Choroid plexus epithelial cell (primary cell): ENCODE data around the gene PRIMPOL.

Experiments used
- DNase-seq: peaks from one replicate; pipeline ENCODE4 v3.0.0-alpha.2; 2010; ENCODE audit warnings: low read depth
- H3K4me3 ChIP-seq: 2 replicates; pipeline ENCODE4 v1.5.1; 2011; ENCODE audit warnings: low read depth, mild to moderate bottlenecking, control low read depth, low read length, moderate library complexity
- TF ChIP-seq, protein P1 (sequence below): conservative IDR thresholded peaks from 2 replicates; pipeline ENCODE4 v1.5.1; 2011; ENCODE audit warnings: low read depth, mild to moderate bottlenecking, control low read depth, inconsistent platforms, low read length, moderate library complexity

The PRIMPOL gene

GRCh38 chr4:184721254-184721653, 71.7 kb downstream of the PRIMPOL start:
- H3K4me3 ChIP-seq = no peak overlapping the region
- DNase-seq = no peak
- TF ChIP-seq, protein P1, sequence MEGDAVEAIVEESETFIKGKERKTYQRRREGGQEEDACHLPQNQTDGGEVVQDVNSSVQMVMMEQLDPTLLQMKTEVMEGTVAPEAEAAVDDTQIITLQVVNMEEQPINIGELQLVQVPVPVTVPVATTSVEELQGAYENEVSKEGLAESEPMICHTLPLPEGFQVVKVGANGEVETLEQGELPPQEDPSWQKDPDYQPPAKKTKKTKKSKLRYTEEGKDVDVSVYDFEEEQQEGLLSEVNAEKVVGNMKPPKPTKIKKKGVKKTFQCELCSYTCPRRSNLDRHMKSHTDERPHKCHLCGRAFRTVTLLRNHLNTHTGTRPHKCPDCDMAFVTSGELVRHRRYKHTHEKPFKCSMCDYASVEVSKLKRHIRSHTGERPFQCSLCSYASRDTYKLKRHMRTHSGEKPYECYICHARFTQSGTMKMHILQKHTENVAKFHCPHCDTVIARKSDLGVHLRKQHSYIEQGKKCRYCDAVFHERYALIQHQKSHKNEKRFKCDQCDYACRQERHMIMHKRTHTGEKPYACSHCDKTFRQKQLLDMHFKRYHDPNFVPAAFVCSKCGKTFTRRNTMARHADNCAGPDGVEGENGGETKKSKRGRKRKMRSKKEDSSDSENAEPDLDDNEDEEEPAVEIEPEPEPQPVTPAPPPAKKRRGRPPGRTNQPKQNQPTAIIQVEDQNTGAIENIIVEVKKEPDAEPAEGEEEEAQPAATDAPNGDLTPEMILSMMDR = no peak

GRCh38 chr4:184722798-184723197, 73.3 kb downstream of the PRIMPOL start:
- no peak overlapping the region for H3K4me3 ChIP-seq
- no peak for DNase-seq
- TF ChIP-seq, protein P1 = peak; percentile 13

GRCh38 chr4:184727430-184727829, 77.9 kb downstream of the PRIMPOL start:
- DNase-seq = no peak
- TF ChIP-seq, protein P1 = no peak
- no peak overlapping the region for H3K4me3 ChIP-seq

GRCh38 chr4:184728858-184729257, 79.3 kb downstream of the PRIMPOL start:
- H3K4me3 ChIP-seq = no peak overlapping the region
- peak; percentile 54 for DNase-seq
- TF ChIP-seq, protein P1 = no peak

DNA sequence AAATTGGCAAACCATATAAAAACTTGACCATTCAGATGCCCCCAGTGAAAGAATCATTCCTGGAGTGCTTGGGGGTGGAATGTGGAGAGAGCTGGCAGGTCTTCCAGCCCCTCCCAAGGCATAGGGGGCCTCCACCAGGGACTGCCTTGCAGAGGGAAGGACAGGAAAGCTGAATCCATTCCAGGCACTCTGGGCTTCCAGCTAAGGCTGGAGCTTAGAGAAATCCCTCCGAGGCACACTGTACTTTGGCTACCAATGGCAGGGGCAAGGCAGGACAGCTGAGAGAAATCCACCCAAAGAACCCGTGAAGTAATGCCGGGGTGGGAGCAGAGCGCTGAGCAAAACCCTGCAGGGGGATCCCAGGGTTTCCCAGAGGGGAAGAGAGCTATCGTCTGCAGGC, 80.4 kb downstream of the PRIMPOL start:
- no peak for DNase-seq
- no peak overlapping the region for H3K4me3 ChIP-seq
- TF ChIP-seq, protein P1 = no peak

DNA sequence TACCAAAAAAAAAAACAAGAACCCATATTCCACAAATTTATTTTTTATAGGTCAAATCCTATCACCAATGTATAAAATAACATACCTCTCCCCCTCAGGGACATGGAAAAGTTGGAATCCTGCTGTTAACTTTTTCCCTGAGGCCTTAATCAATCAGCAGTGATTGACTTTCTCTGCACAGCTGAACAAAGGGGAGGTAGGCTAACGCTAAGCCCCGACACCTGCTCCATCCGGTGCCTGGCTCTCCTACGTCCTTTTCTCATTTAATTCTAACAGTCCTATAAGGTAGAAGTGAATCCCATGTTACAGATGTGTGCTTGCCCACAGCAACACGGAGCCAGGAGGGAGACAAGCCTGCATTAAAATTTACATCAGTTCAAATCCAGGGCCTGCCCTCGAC, 81.5 kb downstream of the PRIMPOL start:
- no peak for DNase-seq
- H3K4me3 ChIP-seq = no peak overlapping the region
- TF ChIP-seq, protein P1 = no peak

DNA sequence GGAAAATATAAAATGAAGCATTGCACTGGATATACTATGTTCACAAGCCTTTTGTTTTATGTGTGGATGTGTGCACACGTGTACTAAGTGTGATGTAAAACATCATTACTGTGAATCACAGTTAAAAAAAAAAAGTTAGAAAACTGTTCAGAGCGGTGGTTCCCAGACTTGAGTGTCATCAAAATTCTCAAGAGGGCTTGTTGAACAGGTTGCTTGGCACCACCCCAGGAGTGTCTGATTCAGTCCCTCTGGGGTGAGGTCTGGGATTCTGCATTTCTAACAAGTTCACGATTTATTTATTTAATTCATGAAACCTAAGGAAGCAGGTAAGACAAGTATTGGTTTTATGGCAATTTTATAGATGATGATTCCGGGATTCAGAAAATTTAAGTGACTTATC, 82.6 kb downstream of the PRIMPOL start:
- no peak for DNase-seq
- no peak overlapping the region for H3K4me3 ChIP-seq
- TF ChIP-seq, protein P1 = no peak
